ENCODE measurements around the gene ITPRIPL1. TPM values are rescaled to one million over a fixed set of nuclear protein-coding genes. Genes with fewer than 3 reads are reported as not detected.

The ITPRIPL1 gene
- total RNA-seq, 2 experiments from 2014 or later, result 32.8 to 35.9 TPM

Other genes with a start within 250 kb of the ITPRIPL1 start
- under 1 TPM; 0.17 to 0.26 TPM for gene ADRA2B, start 208.7 kb upstream of the ITPRIPL1 start, total RNA-seq
- 10 to 100 TPM; 12.2 to 14.7 TPM for gene ASTL, start 186.8 kb upstream of the ITPRIPL1 start, total RNA-seq
- gene DUSP2, start 179.9 kb upstream of the ITPRIPL1 start, total RNA-seq, result 10 to 100 TPM; 47.7 to 50.2 TPM
- gene STARD7, start 116.5 kb upstream of the ITPRIPL1 start, total RNA-seq, result 100 to 1,000 TPM; 105 to 114 TPM
- gene TMEM127, start 59.3 kb upstream of the ITPRIPL1 start, total RNA-seq, result 10 to 100 TPM; 33.4 to 39.1 TPM
- gene CIAO1, start 59.1 kb upstream of the ITPRIPL1 start, total RNA-seq, result 10 to 100 TPM; 66.2 to 68.2 TPM
- 100 to 1,000 TPM; 194 to 201 TPM for gene SNRNP200, start 19.8 kb upstream of the ITPRIPL1 start, total RNA-seq
- gene NCAPH, start 10.4 kb downstream of the ITPRIPL1 start, total RNA-seq, result 10 to 100 TPM; 60.3 to 64.8 TPM
- under 1 TPM in 1 of 2 experiments, not detected in 1; 0.17 TPM for gene NEURL3, start 180.0 kb downstream of the ITPRIPL1 start, total RNA-seq
- gene ARID5A, start 211.4 kb downstream of the ITPRIPL1 start, total RNA-seq, result 10 to 100 TPM; 62.1 to 62.8 TPM